PC-3 (cell line): Measurements from ENCODE around the gene GALR2. TPM values are rescaled to one million over a fixed set of nuclear protein-coding genes. Genes with fewer than 3 reads are reported as not detected.
A peak's percentile ranks its signal among the peaks of the same experiment; 100 is the strongest.

Experiments
- ATAC-seq: fragments of 200-7000 bp; cut with Tn5 transposase; 2 replicates; pipeline ENCODE4 v1.9.1; 2020; ENCODE audit warnings: mild to moderate bottlenecking, moderate library complexity
- BruUV-seq: library from RNA; stranded (reverse); fragments of 400-500 nt; replicated peaks from 2 replicates; lab custom pipeline; 2021; lab: Mats Ljungman, UMichigan
- CTCF ChIA-PET: fragments of 300-600 bp; sonication (Branson Sonifier 250); formaldehyde crosslinking; loops from one replicate; lab custom pipeline; 2022; ENCODE audit warnings: antibody characterized with exemption; lab: Charles Lee
- POLR2A ChIA-PET: fragments of 300-600 bp; sonication (Branson Sonifier 250); formaldehyde crosslinking; loops from one replicate; lab custom pipeline; 2022; ENCODE audit warnings: antibody characterized with exemption; ENCODE audit not compliant: unreplicated experiment; lab: Charles Lee
- DNase-seq: peaks from one replicate; pipeline ENCODE4 v3.0.0-alpha.2; 2015
- H2AFZ ChIP-seq: fragments of 300-600 bp; sonication (generic); 2 replicates; pipeline ENCODE4 v1.6.0; 2016; ENCODE audit warnings: antibody characterized with exemption, low read length
- H3F3A ChIP-seq: fragments of 300-600 bp; sonication (generic); one replicate; pipeline ENCODE4 v1.6.0; 2017; ENCODE audit warnings: antibody characterized with exemption, low read length, control low read depth, mild to moderate bottlenecking; ENCODE audit not compliant: unreplicated experiment
- H3K27ac ChIP-seq: fragments of 300-600 bp; sonication (generic); 2 replicates; pipeline ENCODE4 v1.5.1; 2016; ENCODE audit warnings: mild to moderate bottlenecking, low read length
- H3K27me3 ChIP-seq: fragments of 300-600 bp; sonication (generic); 2 replicates; pipeline ENCODE4 v1.6.1; 2016; ENCODE audit warnings: low read length, mixed read lengths
- H3K36me3 ChIP-seq: fragments of 300-600 bp; sonication (generic); 2 replicates; pipeline ENCODE4 v1.6.1; 2016; ENCODE audit warnings: low read depth, mixed run types, low read length, mixed read lengths
- H3K4me1 ChIP-seq: fragments of 300-600 bp; sonication (generic); 2 replicates; pipeline ENCODE4 v1.5.1; 2016; ENCODE audit warnings: low read length; ENCODE audit not compliant: insufficient read depth
- H3K4me2 ChIP-seq: fragments of 300-600 bp; sonication (generic); 2 replicates; pipeline ENCODE4 v1.6.0; 2016; ENCODE audit warnings: low read length
- H3K4me3 ChIP-seq: fragments of 300-600 bp; sonication (generic); 2 replicates; pipeline ENCODE4 v1.5.1; 2016; ENCODE audit warnings: mild to moderate bottlenecking, low read length, mixed read lengths
- H3K79me2 ChIP-seq: fragments of 300-600 bp; sonication (generic); 2 replicates; pipeline ENCODE4 v1.6.1; 2017; ENCODE audit warnings: low read length, mixed read lengths
- H3K9ac ChIP-seq: fragments of 300-600 bp; sonication (generic); 2 replicates; pipeline ENCODE4 v1.6.0; 2016; ENCODE audit warnings: mild to moderate bottlenecking, low read length
- H3K9me2 ChIP-seq: fragments of 300-600 bp; sonication (generic); replicated peaks from 2 replicates; pipeline ENCODE4 v1.6.1; 2016; ENCODE audit warnings: mixed run types, low read length, mixed read lengths
- H3K9me3 ChIP-seq: fragments of 300-600 bp; sonication (generic); 2 replicates; pipeline ENCODE4 v1.6.1; 2016; ENCODE audit warnings: low read length, mixed read lengths
- H4K20me1 ChIP-seq: fragments of 300-600 bp; sonication (generic); 2 replicates; pipeline ENCODE4 v1.6.1; 2016; ENCODE audit warnings: low read length, mixed read lengths
- CTCF ChIP-seq: fragments of 300-600 bp; sonication (generic); conservative IDR thresholded peaks from 2 replicates; pipeline ENCODE4 v1.5.1; 2017; ENCODE audit warnings: antibody characterized with exemption, low read depth, mild to moderate bottlenecking, low read length
- EZH2 ChIP-seq: fragments of 300-600 bp; sonication (generic); IDR thresholded peaks from one replicate; pipeline ENCODE4 v1.6.1; 2017; ENCODE audit warnings: antibody characterized with exemption, mild to moderate bottlenecking, low read length; ENCODE audit not compliant: unreplicated experiment
- EZH2phosphoT487 ChIP-seq: fragments of 300-600 bp; sonication (generic); IDR thresholded peaks from 2 replicates; pipeline ENCODE4 v1.6.1; 2018; ENCODE audit warnings: mild to moderate bottlenecking, antibody characterized with exemption, low read length, borderline replicate concordance
- intact Hi-C: fragments of 100-400 bp; cut with micrococcal nuclease; formaldehyde crosslinking; loops from 2 replicates; pipeline ENCODE4 v1.9.0; 2023
- total RNA-seq: library from RNA; depleted of rRNA; stranded (reverse); fragments of >200 nt; gene quantifications from 2 replicates; pipeline ENCODE4 v1.2.3, GENCODE V29; 2014

Gene GALR2
- total RNA-seq, 1 experiment from 2014 or later = 0.69 TPM

- no peak for TF ChIP-seq CTCF
- TF ChIP-seq EZH2phosphoT487 = no peak
- TF ChIP-seq EZH2 = no peak
- Histone ChIP-seq H3K79me2 (peaks cover 21% of the 10 kb centered on the region), H3K9ac (no peak overlapping the region), H3K4me2 (peak overlapping the region; percentile 9), H4K20me1 (no peaks in the 10 kb centered on the region), H3K9me2 (no peaks in the 10 kb centered on the region), H3K27ac (peak overlapping the region; percentile 63), H3K27me3 (no peaks in the 10 kb centered on the region), H2AFZ (no peak overlapping the region), H3K36me3 (peaks cover 69% of the 10 kb centered on the region), H3K9me3 (no peaks in the 10 kb centered on the region), H3K4me1 (peaks cover 38% of the 10 kb centered on the region), H3K4me3 (no peak overlapping the region), H3F3A (peaks cover 4% of the 10 kb centered on the region)
- no TSS peak for BruUV-seq
- CTCF ChIA-PET = interaction anchor here (0.6 kb wide), 1 partner anchor 37 kb away, joined by 3 read pairs; no protein-coding TSS in a partner anchor
- intact Hi-C loops = no loop called here
- ATAC-seq (peak; percentile 57), DNase-seq (peak; percentile 88)
- POLR2A ChIA-PET = no interaction called here
Observed at GRCh38 chr17:76050538-76051467, 23.8 kb upstream of the GALR2 start.

- H3K9ac ChIP-seq = no peak overlapping the region
- H3K4me1 ChIP-seq = peaks cover 38% of the 10 kb centered on the region
- TF ChIP-seq EZH2phosphoT487 (no peak), CTCF (no peak), EZH2 (no peak)
- ATAC-seq = no peak
- H3K27ac ChIP-seq = peak overlapping the region; percentile 35
- no peak overlapping the region for H2AFZ ChIP-seq
- H3K27me3 ChIP-seq = no peaks in the 10 kb centered on the region
- peaks cover 70% of the 10 kb centered on the region for H3K36me3 ChIP-seq
- POLR2A ChIA-PET = no interaction called here
- H3K9me3 ChIP-seq = no peaks in the 10 kb centered on the region
- H3K9me2 ChIP-seq = no peaks in the 10 kb centered on the region
- BruUV-seq = no TSS peak
- H3K4me3 ChIP-seq = no peak overlapping the region
- no peak for DNase-seq
- peaks cover 4% of the 10 kb centered on the region for H3F3A ChIP-seq
- H3K79me2 ChIP-seq = peaks cover 21% of the 10 kb centered on the region
- CTCF ChIA-PET = no interaction called here
- intact Hi-C loops = no loop called here
- H4K20me1 ChIP-seq = no peaks in the 10 kb centered on the region
- H3K4me2 ChIP-seq = peak overlapping the region; percentile 9
Observed at GRCh38 chr17:76051561-76051960, 23.0 kb upstream of the GALR2 start.
